HL-60 (cell line): ENCODE results near the gene VPS35L.

Experiments used
- DNase-seq, 2 experiments: peaks; one replicate each; pipeline ENCODE4 v3.0.0-alpha.2; 2010 to 2020; ENCODE audit warnings: low read depth in 1 of 2, low spot score in 1 of 2
- H3K27ac ChIP-seq: fragments of 250-450 bp; sonication (Bioruptor Pico); replicated peaks from 2 replicates; pipeline ENCODE4 v1.5.1; 2020; ENCODE audit warnings: mild to moderate bottlenecking, moderate library complexity
- H3K27me3 ChIP-seq: fragments of 250-450 bp; sonication (Bioruptor Pico); 2 replicates; pipeline ENCODE4 v1.5.1; 2021; ENCODE audit warnings: mild to moderate bottlenecking, moderate library complexity; ENCODE audit not compliant: insufficient read depth, poor library complexity, severe bottlenecking
- H3K4me3 ChIP-seq: replicated peaks from 2 replicates; pipeline ENCODE4 v1.5.1; 2011; ENCODE audit warnings: mild to moderate bottlenecking, control low read depth, low read length; ENCODE audit not compliant: insufficient read depth
- CTCF ChIP-seq: IDR thresholded peaks from one replicate; pipeline ENCODE4 v1.5.1; 2011; ENCODE audit warnings: low read length, control low read depth, inconsistent platforms; ENCODE audit not compliant: insufficient read depth
- GABPA ChIP-seq: IDR thresholded peaks from 2 replicates; pipeline ENCODE4 v1.6.1; 2012; ENCODE audit warnings: low read depth
- POLR2AphosphoS5 ChIP-seq: IDR thresholded peaks from 2 replicates; pipeline ENCODE4 v1.6.1; 2012; ENCODE audit warnings: low read depth
- REST ChIP-seq: IDR thresholded peaks from 2 replicates; pipeline ENCODE4 v1.6.1; 2012; ENCODE audit warnings: low read depth; ENCODE audit not compliant: insufficient replicate concordance
- SPI1 ChIP-seq: IDR thresholded peaks from 2 replicates; pipeline ENCODE4 v1.6.1; 2012; ENCODE audit warnings: low read depth, mild to moderate bottlenecking, borderline replicate concordance

Gene VPS35L

GRCh38 chr16:19746561-19746960 lies 191.1 kb downstream of the VPS35L start:
- DNase-seq, result no peak
- TF ChIP-seq REST (no peak), SPI1 (no peak), CTCF (no peak), GABPA (no peak), POLR2AphosphoS5 (no peak)
- Histone ChIP-seq H3K4me3 (no peak overlapping the region), H3K27ac (no peak overlapping the region), H3K27me3 (no peaks in the 10 kb centered on the region)

- no peak overlapping the region for H3K27ac ChIP-seq
- TF ChIP-seq POLR2AphosphoS5, result no peak
- no peak for TF ChIP-seq GABPA
- TF ChIP-seq REST, result no peak
- no peak for TF ChIP-seq SPI1
- TF ChIP-seq CTCF, result no peak
- no peaks in the 10 kb centered on the region for H3K27me3 ChIP-seq
- no peak overlapping the region for H3K4me3 ChIP-seq
- no peak for DNase-seq
Measured at GRCh38 chr16:19748389-19749168, 193.1 kb downstream of the VPS35L start.

GRCh38 chr16:19749571-19750080 lies 194.1 kb downstream of the VPS35L start:
- no peak for DNase-seq
- TF ChIP-seq REST, result no peak
- no peak for TF ChIP-seq CTCF
- no peak overlapping the region for H3K27ac ChIP-seq
- H3K4me3 ChIP-seq, result no peak overlapping the region
- H3K27me3 ChIP-seq, result no peaks in the 10 kb centered on the region
